HG03196 (cell line): ENCODE data around the gene CNOT11.
A peak's percentile ranks its signal among the peaks of the same experiment; 100 is the strongest.
"Not testable (repeated sequence)": the region's sequence is repeated elsewhere in the genome, so short reads cannot be mapped to it uniquely, and the experiment has no call there.

Experiments used
- ATAC-seq: cut with Tn5 transposase; IDR thresholded peaks from one replicate; pipeline ENCODE4 v1.9.1; 2021; ENCODE audit not compliant: unreplicated experiment

Gene CNOT11

GRCh38 chr2:101244899-101245298 is 7.8 kb upstream of the CNOT11 start:
- not testable (repeated sequence) for ATAC-seq

GRCh38 chr2:101245468-101245867 is 7.2 kb upstream of the CNOT11 start:
- not testable (repeated sequence) for ATAC-seq

DNA sequence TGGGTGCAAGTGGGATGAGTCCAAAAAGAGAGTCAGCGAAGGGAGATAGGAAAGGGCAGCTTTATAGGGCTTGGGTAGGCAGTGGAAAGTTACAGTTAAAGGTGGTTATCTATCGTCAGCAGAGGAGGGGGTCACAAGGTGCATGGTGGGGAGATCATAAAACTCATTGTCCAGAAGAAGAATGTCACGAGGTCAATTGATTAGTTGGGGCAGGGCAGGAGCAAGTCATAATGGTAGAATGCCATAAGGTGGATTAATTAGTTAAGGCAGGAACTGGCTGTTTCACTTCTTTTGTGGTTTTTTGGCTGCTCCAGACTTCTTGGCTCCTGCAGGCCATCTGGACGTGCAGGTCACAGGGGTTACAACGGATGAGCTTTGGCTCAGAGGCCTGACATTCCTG is 3.9 kb upstream of the CNOT11 start:
- ATAC-seq: not testable (repeated sequence)

DNA sequence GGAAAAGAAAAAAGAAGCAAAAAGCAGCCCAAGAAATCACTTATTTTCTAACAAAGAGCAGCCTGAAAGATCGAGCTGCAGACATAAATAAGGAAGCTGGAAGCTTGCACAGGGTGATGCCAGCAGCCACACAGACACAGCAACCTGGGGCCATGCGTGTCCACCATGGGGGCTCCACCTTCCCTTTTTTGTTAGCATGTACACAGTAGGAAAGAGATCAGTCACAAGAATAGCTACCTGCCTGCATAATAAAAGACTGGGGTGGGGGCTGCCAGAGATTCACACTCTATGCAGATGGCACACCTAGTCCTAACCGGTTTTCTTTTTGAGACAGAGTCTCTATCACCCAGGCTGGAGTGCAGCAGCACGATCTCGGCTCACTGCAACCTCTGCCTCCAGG is 2.9 kb upstream of the CNOT11 start:
- ATAC-seq: no peak

GRCh38 chr2:101251246-101251781 is 1.4 kb upstream of the CNOT11 start:
- not testable (repeated sequence) for ATAC-seq

GRCh38 chr2:101251844-101252407 is 760 bp upstream of the CNOT11 start:
- ATAC-seq: peak; percentile 45

DNA sequence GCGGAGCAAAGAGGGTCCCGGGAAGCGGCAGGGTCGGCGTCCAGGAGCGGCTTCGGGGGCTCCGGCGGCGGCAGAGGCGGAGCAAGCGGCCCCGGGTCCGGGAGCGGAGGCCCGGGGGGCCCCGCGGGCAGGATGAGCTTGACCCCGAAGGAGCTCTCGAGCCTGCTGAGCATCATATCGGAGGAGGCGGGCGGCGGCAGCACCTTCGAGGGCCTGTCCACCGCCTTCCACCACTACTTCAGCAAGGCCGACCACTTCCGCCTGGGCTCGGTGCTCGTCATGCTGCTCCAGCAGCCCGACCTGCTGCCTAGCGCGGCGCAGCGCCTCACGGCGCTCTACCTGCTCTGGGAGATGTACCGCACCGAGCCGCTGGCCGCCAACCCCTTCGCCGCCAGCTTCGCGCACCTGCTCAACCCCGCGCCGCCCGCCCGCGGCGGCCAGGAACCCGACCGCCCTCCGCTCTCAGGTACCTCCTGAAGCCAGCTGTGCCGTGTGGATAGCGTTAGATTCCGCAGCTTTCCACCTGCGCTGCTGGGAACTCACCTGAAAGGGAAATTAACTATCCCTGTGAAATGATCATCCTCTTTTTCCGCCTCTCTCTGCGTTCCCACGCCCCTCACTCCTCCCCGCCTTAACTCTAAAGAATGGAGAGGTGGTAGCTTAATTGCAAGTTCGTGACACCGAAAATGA is 472 bp downstream of the CNOT11 start:
- peak; percentile 46 for ATAC-seq

- ATAC-seq: no peak
These were observed 1.2 kb downstream of the CNOT11 start for GRCh38 chr2:101253703-101254450.

- no peak for ATAC-seq
These were observed 2.8 kb downstream of the CNOT11 start for GRCh38 chr2:101255501-101255900.

DNA sequence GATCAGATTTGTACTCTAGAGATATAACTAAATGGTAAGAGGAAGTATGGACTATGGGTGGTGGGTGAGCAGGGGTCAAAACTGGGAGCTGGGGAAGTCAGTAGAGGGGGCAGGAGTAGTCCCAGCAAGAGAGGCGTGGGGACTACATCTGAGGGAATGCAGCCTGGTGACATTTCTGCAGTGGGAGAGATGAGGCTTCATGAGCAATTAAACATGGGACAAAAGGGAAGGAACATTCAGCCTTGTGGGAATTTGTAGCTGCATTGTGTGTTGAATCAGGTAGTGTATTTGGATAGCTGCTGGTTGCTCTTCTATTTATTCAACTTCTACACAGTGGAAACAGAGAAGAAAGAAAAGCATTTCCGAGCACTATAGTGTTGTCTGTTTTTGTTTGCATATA is 3.6 kb downstream of the CNOT11 start:
- ATAC-seq: no peak

DNA sequence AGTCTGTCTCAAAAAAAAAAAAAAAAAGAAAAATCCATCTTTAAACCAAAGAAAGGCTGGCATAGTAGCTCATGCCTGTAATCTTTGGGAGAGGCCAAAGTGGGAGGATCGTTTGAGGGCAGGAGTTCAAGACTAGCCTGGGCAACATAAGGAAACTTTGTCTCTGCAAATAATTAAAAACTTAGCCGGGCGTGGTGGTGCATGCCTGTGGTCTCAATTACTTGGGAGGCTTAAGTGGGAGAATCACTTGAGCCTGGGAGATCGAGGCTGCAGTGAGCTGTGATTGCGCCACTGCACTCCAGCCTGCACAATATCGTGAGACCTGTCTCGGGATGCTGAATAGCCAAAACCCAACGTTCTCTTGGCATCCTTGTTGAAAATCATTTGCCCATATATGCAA is 6.1 kb downstream of the CNOT11 start:
- ATAC-seq: no peak

DNA sequence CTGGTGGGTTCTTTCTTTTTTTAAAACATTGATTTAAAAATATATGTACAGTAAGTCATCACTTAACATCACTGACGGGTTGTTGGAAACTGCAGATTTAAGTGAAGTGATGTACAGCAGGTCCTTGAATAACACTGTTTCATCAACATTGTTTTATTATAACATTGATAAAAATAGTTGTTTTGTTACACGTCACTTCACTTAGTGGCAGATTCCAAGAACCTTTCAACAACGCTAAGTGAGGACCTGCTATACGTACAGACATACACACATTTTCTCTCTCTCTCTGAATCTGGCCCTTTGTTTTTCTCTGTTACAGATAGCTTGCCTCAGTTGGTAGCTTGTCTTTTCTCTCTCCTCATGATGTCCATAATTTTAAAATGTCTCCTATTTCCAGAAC is 9.5 kb downstream of the CNOT11 start:
- ATAC-seq: no peak

GRCh38 chr2:101263377-101263800 is 10.7 kb downstream of the CNOT11 start:
- no peak for ATAC-seq

- ATAC-seq: no peak
These were observed 11.8 kb downstream of the CNOT11 start for GRCh38 chr2:101264360-101264939.

- no peak for ATAC-seq
These were observed 13.3 kb downstream of the CNOT11 start for GRCh38 chr2:101265893-101266499.

- ATAC-seq: peak; percentile 56
These were observed 15.3 kb downstream of the CNOT11 start for GRCh38 chr2:101267671-101268656.

DNA sequence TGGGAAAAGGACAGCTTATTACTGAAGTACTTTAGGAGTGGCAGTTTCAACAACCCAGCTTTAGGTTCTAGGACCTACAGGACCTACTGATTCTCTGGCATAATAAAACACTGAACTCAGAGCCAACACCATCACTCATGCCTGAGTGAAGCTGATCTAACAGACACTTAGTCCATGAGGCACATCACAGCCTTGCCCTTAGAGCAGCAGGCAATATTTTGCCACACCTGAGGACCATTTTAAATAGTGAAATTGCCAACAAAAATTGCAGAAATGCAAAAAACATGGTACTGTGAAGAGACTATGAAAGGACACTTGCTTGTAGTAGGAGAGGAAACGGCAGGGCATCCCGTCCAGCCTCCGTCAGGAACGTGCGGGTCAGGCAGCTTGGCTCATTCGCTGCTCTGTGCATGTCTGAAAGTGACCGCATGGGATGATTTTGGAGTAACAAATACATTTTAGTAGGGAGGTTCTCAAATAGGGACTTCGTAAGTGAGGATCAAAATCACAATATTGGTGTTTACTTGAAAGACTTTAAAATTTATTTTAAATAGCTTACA is 18.1 kb downstream of the CNOT11 start:
- no peak for ATAC-seq

GRCh38 chr2:101272045-101272784 is 19.5 kb downstream of the CNOT11 start:
- ATAC-seq: peak; percentile 68

DNA sequence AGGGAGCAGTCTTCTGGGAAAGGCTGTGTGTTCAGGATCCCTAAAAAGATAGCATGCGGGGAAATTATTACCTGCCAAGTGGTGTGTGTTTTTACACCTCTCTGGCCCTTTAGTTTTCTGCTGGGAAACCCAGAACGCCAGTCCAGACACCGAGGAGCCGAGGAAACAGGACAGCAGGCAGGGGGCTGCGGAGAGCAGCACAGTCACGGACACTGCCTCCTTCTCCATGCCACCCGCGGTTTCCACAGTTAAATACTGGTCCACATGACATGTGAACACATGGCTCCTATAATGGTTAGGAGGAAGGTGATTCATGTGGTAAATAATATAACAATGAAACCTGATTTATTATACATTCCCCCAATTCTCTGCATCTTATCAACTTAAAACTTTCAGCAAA is 20.4 kb downstream of the CNOT11 start:
- no peak for ATAC-seq
